HL-60/S4 treated with retinoic acid at 250 ng/mL for 4 days and 3 days (cell line): ENCODE measurements around the gene FBXO46.
"Not testable (repeated sequence)": the region's sequence is repeated elsewhere in the genome, so short reads cannot be mapped to it uniquely, and the experiment has no call there.

Experiments used
- in situ Hi-C: fragments of 300-500 bp; cut with MboI; formaldehyde crosslinking; loops from 2 replicates; pipeline ENCODE4 v1.7.0; 2022; ENCODE audit warnings: low sequenced_read_pairs

FBXO46 gene

GRCh38 chr19:45729800-45730290, 851 bp downstream of the FBXO46 start:
- in situ Hi-C loops: no loop called here

DNA sequence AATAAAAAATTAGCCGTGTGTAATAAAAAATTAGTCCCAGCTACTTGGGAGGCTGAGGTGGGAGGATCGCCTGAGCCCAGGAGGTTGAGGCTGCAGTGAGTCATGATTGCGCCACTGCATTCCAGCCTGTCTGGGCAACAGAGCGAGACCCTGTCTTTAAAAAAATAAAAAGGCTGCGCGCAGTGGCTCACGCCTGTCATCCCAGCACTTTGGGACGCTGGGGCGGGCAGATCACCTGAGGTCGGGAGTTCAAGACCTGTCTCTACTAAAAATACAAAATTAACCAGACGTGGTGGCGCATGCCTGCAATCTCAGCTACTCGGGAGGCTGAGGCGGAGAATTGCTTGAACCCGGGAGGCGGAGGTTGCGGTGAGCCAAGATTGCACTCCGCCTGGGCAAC, 2.0 kb downstream of the FBXO46 start:
- in situ Hi-C loops: not testable (repeated sequence)

DNA sequence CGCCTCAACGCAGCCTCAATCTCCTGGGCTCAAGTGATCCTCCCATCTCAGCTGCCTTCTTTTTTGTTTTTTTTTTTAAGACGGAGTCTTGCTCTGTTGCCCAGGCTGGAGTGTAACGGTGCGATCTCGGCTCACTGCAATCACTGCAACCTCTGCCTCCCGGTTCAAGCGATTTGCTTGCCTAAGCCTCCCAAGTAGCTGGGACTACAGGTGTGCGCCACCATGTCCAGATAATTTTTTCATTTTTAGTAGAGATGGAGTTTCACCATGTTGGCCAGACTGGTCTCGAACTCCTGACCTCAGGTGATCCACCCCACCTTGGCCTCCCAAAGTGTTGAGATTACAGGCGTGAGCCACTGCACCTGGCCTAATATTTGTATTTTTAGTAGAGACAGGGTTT, 10.6 kb downstream of the FBXO46 start:
- in situ Hi-C loops: not testable (repeated sequence)

DNA sequence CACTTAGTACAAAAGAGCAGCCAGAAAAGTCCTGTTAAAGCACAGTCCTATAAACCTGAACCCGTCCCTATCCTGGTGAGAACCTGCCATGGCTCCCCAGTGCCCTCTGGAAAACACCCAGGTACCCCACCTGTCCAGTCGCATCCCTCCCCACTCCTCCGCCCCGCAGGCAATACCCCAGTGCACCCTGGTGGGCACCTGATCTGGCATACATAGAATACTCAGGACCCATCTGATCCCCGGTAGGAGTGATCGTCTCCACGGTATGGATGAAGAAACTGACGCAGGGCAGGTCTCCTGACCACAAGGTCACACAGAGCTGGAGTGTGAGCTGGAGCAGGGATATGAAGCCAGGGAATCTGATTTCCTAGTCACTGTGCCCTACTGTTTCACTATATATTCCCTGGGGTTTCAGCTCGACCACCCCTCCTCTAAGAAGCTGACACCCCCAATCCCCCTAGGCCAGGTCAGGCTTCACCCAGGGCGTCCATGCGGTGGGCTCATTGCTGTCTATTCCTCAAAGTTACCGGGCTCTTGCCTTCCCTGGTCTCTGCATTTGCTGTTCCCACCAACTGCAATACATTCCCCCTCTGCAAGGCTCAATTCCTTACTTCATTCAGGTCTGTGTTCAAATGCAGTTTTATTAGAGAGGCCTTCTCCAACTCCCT, 12.6 kb downstream of the FBXO46 start:
- in situ Hi-C loops: no loop called here

DNA sequence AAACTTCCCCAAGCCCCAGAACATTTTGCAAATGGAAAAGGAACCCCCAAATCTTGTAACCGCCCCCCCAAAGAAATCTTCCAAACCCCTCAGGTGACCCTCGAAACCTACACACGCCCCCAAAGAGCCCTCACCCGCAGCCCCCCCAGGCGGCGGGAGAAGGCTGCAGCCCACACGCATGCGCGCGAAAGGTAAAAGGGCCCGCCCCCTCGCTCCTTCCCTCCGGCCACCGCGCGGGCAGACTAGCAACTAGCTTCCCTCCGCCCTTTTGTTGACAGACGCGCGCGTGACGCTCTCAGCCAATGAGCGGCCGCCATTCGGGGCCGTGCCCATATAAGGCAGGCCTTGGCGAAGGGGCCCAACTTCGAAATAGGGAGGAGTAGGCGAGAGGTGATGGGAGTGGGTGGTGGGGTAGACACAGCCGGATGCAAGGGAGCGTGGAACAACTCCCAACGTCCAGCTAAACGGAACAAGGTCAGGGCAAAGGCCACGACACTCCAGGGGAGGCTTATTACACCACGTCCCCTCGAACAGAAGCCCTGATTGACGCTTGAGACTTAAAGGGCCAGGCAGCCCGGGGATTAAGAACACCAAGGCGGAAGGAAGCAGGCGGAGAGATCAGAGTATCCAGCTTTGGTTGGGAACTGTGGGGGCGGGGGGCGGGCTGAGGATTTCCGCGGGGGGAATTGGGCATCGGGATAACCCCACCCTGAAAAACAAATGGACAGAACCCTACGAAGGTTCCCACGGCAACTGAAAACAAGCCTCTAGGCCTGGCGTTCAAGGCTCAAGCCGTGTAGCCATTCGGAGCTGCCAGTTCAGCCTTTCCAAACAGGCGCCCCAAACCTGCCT, 13.3 kb downstream of the FBXO46 start:
- in situ Hi-C loops: no loop called here

- in situ Hi-C loops: no loop called here
Measured at GRCh38 chr19:45716359-45717130, 14.2 kb downstream of the FBXO46 start.

GRCh38 chr19:45715139-45715538, 15.6 kb downstream of the FBXO46 start:
- in situ Hi-C loops: no loop called here

GRCh38 chr19:45713141-45713540, 17.6 kb downstream of the FBXO46 start:
- in situ Hi-C loops: no loop called here

DNA sequence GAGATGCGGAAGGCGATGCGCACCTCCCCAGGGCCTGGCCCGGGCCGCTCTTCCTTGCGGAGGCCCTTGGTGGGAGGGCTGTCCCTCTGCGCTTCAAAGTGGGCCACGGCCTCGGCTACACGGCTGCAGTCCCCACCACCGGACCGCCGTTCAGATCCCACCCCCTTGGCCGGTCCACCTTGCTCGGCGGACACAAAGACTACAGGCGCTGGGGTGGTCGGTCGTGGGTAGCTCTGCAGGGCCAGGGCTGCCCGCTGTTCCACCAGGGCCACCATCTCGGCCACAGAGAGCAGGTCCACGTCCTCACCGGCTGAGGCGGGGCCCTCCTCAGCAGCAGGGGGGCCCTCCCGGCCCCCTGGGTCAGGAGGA, 18.0 kb downstream of the FBXO46 start:
- in situ Hi-C loops: no loop called here

DNA sequence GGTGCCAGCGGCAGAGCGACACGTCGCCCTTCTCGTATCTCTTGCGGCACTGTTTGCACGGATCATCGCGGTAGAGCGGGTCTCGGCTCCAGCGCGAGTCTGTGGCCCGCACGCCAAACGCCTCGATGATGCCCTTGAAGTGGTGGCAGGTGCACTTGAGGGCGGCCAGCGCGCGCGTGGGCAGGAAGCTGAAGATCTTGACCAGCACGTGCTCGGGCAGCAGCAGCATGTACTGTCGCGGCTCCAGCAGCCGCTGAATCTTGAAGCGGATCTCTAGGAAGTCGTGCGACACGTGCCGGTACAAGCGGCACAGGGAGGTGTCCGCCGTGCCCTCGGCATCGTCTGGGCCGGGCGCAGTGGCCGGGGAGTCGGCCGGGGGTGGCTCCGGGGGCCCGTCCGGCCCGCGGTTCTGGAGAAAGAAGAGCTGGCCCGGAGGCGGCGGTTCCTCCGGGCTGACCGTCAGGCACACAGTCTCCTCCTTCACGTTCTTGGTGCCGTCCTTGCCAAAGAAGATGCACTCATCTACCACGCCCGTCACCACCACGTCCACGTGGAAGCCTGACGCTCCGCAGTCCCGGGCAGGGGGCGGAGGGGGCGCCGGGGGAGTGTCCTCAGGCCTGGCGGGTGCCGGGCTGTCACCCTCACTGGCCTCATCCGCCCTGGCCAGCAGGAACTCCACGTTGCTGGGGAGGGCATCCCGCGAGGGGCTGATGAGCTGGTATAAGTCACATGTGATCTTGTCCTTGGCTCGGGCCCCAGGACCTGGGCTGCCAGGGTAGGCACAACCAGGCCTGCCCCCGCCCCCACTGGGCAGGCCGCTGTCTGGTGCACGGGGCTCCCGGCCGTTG, 18.6 kb downstream of the FBXO46 start:
- in situ Hi-C loops: no loop called here

- in situ Hi-C loops: no loop called here
Measured at GRCh38 chr19:45710356-45711130, 20.2 kb downstream of the FBXO46 start.

DNA sequence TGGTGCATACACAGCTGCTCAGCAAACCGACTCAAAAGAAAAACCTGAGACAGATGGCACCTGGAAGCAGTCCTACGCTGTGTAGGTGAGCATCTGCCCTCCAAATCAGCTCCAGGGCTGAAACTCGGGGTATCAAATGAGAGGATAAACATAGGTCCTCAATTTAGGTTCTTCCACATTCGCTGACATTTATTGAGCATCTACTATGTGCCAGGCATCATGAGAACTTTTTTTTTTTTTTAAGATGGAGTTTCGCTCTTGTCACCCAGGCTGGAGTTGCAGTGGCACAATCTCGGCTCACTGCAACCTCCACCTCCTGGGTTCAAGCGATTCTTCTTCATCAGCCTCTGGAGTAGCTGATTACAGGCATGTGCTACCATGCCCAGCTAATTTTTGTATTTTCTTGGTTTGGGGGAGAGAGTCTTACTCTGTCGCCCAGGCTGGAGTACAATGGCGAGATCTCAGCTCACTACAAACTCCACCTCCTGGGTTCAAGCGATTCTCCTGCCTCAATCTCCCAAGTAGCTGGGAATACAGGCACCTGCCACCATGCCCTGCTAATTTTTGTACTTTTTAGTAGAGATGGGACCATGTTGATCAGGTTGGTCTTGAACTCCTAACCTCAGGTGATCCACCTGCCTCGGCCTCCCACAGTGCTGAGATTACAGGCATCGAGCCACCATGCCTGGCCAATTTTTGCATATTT, 24.8 kb downstream of the FBXO46 start:
- in situ Hi-C loops: no loop called here

GRCh38 chr19:45705115-45705514, 25.6 kb downstream of the FBXO46 start:
- in situ Hi-C loops: no loop called here

DNA sequence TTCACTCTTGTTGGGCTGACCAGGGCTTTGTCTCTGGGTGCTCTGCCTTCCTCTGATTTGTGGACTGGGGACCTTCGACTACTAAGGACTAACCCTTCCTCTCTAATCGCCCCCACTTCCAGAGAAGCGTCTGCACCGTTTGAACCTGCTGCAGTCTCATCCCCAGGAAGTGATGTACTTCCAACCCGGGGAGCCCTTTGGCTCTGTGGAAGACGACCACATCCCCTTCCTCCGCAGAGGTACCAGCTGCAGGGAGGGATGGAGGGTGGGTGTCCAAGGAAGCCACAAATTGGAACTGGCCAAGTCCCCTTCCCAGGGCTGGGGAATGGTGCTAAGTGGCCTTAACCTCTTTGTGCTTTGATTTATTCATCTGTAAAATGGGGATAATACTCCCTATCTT, 29.0 kb downstream of the FBXO46 start:
- in situ Hi-C loops: no loop called here

DNA sequence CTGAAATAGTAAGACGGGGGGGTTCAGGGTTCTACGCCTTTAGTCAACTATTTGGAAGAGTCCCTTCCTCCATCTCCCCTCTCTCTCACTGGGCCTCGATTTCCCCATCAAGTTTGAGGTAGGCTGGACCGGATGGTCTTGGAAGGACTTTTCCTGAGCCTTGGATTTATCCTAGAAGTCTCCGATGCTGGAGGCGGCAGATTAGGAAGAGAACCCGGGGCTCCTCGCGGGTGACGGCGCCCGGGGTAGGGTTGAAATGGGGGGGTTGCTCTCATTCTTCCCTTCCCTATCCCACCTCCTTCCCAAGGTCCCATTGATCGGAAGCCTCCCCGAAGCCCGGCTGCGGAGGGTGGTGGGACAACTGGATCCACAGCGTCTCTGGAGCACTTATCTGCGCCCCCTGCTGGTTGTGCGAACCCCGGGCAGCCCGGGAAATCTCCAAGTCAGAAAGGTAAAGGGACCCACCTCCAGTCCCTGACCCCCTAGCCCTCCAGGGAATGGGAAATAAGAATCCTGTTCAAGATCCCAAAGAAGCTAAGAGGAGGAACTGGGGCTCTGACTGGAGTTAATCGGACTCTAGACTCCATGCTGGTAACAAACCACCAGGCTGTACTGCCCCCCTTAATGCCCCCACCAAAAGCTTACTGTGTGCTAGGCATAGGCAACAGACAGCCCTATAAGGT, 37.4 kb downstream of the FBXO46 start:
- in situ Hi-C loops: no loop called here

DNA sequence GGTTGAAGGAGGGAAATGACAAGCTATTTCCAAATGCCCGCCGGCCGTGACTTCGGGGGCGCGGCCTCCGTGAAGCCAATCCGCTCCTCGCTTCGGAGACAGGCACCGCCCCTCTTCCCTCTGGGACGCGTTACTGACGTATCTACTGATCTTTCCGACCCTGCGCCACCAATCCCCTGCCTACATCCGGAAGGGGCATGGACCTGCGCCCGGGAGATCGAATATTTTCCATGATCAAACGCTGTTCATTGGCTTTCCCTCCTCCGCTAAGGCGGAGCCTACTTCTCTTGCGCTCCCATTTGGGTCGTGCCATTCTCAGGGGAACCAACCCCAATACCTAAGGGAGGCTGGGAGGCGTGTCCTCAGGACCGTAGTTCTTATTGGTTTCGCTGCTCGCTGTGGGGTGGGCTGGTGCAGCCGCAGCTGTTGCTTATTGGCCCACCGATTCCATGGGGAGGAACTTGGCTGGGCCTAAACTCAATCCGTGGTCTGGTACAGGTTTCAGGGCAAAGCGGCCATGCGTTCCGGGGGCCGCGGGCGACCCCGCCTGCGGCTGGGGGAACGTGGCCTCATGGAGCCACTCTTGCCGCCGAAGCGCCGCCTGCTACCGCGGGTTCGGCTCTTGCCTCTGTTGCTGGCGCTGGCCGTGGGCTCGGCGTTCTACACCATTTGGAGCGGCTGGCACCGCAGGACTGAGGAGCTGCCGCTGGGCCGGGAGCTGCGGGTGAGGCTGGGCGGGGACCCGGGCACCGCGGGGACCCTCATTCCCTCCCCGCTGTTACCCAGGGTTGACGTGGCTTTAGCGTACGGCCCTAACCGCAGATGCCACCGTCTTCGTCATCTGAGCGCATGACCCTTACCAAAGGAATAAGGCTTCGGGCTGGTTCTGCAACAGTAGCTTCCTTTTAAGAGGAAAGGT, 38.2 kb downstream of the FBXO46 start, which contains the start of gene QPCTL:
TSS of gene QPCTL (plus strand) at position 480 of the 919 bp plus-strand sequence. CDS start at position 518, 38 bp downstream.
- in situ Hi-C loops: no loop called here

DNA sequence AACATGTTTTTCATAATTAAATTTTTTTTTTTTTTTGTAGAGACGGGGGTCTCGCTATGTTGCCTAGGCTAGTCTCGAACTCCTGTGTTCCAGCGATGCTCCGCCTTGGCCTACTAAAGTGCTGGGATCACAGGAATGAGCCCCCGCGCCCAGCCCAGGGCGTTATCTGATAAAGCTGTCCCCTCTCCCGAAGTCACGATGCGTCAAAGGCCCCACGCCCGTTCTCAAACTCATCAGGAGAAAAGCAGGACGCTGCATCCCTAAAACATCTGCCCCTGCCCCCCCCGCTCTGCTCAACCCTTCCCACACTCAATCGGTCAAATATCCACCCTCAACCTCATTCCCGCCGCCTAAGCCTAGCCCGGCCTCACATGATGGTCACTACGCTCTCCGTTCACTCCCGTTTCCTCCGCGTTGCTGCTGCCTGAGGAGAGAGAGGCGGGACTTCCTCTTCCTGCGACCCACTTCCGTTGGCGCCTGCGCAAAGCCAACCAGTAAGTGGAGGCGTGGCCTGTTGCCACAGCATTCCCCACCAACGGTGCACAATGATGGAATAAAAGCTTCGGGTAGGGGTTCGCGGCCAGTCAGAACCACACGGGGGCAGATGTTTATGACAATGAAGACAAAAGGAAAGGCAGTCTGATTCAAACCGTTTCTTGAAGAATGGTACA, 39.0 kb downstream of the FBXO46 start, which contains the start of gene SNRPD2:
TSS of gene SNRPD2 (minus strand) at position 438 of the 671 bp plus-strand sequence. CDS start at position 373, 65 bp downstream.
- in situ Hi-C loops: no loop called here
